Endothelial cell of umbilical vein (primary cell): ENCODE measurements around the gene KLK2. TPM values are rescaled to one million over a fixed set of nuclear protein-coding genes. Genes with fewer than 3 reads are reported as not detected.

Source experiments
- BruUV-seq: library from RNA; stranded (reverse); fragments of 400-500 nt; replicated peaks from 2 replicates; lab custom pipeline; 2021; lab: Mats Ljungman, UMichigan
- CTCF ChIA-PET: fragments of 300-600, 350-600 bp; sonication (Branson Sonifier 250); formaldehyde crosslinking; loops from one replicate; lab custom pipeline; 2021; ENCODE audit warnings: antibody characterized with exemption, inconsistent platforms; lab: Charles Lee
- POLR2A ChIA-PET: fragments of 300-600, 350-600 bp; sonication (Branson Sonifier 250); formaldehyde crosslinking; loops from one replicate; lab custom pipeline; 2021; ENCODE audit warnings: antibody characterized with exemption, inconsistent platforms; lab: Charles Lee
- DNase-seq: peaks from one replicate; pipeline ENCODE4 v3.0.0-alpha.2; 2011; ENCODE audit warnings: low read depth, low spot score
- FAIRE-seq: peaks from 2 replicates; lab custom pipeline; 2011; peaks lifted over from hg19 to GRCh38; lab: Jason Lieb, UNC
- H2AFZ ChIP-seq: 2 replicates; pipeline ENCODE4 v1.6.0; 2012; ENCODE audit warnings: low read depth, low read length, control low read depth, inconsistent platforms
- H3K27ac ChIP-seq: 2 replicates; pipeline ENCODE4 v1.5.1; 2011; ENCODE audit warnings: low read depth, mild to moderate bottlenecking, control low read depth, low read length, moderate library complexity; ENCODE audit not compliant: insufficient read depth
- H3K27me3 ChIP-seq, 2 experiments: 2 replicates each; pipeline versions ENCODE4 v1.6.0 to v1.6.1; 2011; ENCODE audit warnings: low read length in 2 of 2, mixed read lengths in 1 of 2; ENCODE audit not compliant: control insufficient read depth in 2 of 2, insufficient read depth in 2 of 2
- H3K36me3 ChIP-seq, 2 experiments: 2 replicates in 1 of 2; 3 replicates in 1 of 2; pipeline ENCODE4 v1.5.1; 2011; ENCODE audit warnings: low read length in 2 of 2, mild to moderate bottlenecking in 1 of 2, moderate library complexity in 1 of 2; ENCODE audit not compliant: control insufficient read depth in 2 of 2, insufficient read depth in 2 of 2; ENCODE audit errors: extremely low read depth in 1 of 2
- H3K4me1 ChIP-seq: 3 replicates; pipeline ENCODE4 v1.5.1; 2011; ENCODE audit warnings: mild to moderate bottlenecking, low read length; ENCODE audit not compliant: control insufficient read depth, insufficient read depth; ENCODE audit errors: extremely low read depth
- H3K4me2 ChIP-seq: 2 replicates; pipeline ENCODE4 v1.6.1; 2011; ENCODE audit warnings: low read length, control low read depth, mixed read lengths; ENCODE audit not compliant: insufficient read depth
- H3K4me3 ChIP-seq, 3 experiments: fragments of 200-600 bp in 1 of 3; sonication (generic), shearing (Covaris generic) in 1 of 3; replicated peaks in 1 of 3; 2 replicates each; pipeline ENCODE4 v1.5.1; 2011 to 2016; ENCODE audit warnings: control low read depth in 3 of 3, low read length in 3 of 3, mild to moderate bottlenecking in 2 of 3, inconsistent platforms in 1 of 3, low read depth in 1 of 3, moderate library complexity in 1 of 3; ENCODE audit not compliant: insufficient read depth in 1 of 3
- H3K79me2 ChIP-seq: 2 replicates; pipeline ENCODE4 v1.6.0; 2012; ENCODE audit warnings: low read length, inconsistent platforms; ENCODE audit not compliant: control insufficient read depth, insufficient read depth
- H3K9ac ChIP-seq: replicated peaks from 2 replicates; pipeline ENCODE3; 2011; ENCODE audit warnings: low read length, control low read depth; ENCODE audit not compliant: insufficient read depth; ENCODE audit errors: extremely low read depth
- H3K9me1 ChIP-seq: replicated peaks from 3 replicates; pipeline ENCODE4 v1.6.0; 2011; ENCODE audit warnings: mild to moderate bottlenecking, low read length; ENCODE audit not compliant: control insufficient read depth, insufficient read depth; ENCODE audit errors: extremely low read depth
- H3K9me3 ChIP-seq: replicated peaks from 2 replicates; pipeline ENCODE4 v1.5.1; 2012; ENCODE audit warnings: low read length, inconsistent platforms; ENCODE audit not compliant: control insufficient read depth, insufficient read depth
- H4K20me1 ChIP-seq: replicated peaks from 2 replicates; pipeline ENCODE3; 2011; ENCODE audit warnings: mild to moderate bottlenecking, low read length; ENCODE audit not compliant: control insufficient read depth, insufficient read depth; ENCODE audit errors: extremely low read depth
- EZH2 ChIP-seq: IDR thresholded peaks from 2 replicates; pipeline ENCODE4 v1.6.1; 2012; ENCODE audit warnings: borderline replicate concordance, low read depth, mild to moderate bottlenecking, moderate library complexity, low read length, inconsistent platforms; ENCODE audit not compliant: severe bottlenecking
- FOS ChIP-seq: IDR thresholded peaks from 2 replicates; pipeline ENCODE4 v1.6.1; 2011; ENCODE audit warnings: mild to moderate bottlenecking, low read length, moderate library complexity, borderline replicate concordance; ENCODE audit not compliant: insufficient read depth
- GATA2 ChIP-seq: IDR thresholded peaks from 2 replicates; pipeline ENCODE4 v1.7.0; 2011; ENCODE audit warnings: low read depth, mild to moderate bottlenecking, moderate library complexity, mixed read lengths, low read length; ENCODE audit not compliant: insufficient read length, insufficient read depth
- JUN ChIP-seq: IDR thresholded peaks from 2 replicates; pipeline ENCODE4 v1.6.1; 2011; ENCODE audit warnings: borderline replicate concordance, low read depth; ENCODE audit not compliant: insufficient read length, insufficient read depth
- MYC ChIP-seq: IDR thresholded peaks from one replicate; pipeline ENCODE4 v1.6.1; 2011; ENCODE audit warnings: mild to moderate bottlenecking, low read depth, low read length
- POLR2A ChIP-seq: IDR thresholded peaks from 2 replicates; pipeline ENCODE4 v1.6.1; 2012; ENCODE audit warnings: low read depth, mild to moderate bottlenecking, control low read depth, low read length
- POLR2AphosphoS5 ChIP-seq: IDR thresholded peaks from 2 replicates; pipeline ENCODE4 v1.6.1; 2012; ENCODE audit warnings: low read depth, mild to moderate bottlenecking, control low read depth, low read length, moderate library complexity; ENCODE audit not compliant: insufficient read depth
- dilution Hi-C: fragments of 300-500 bp; cut with MboI; formaldehyde crosslinking; loops from one replicate; pipeline ENCODE4 v1.15.0; 2019; ENCODE audit warnings: low sequenced_read_pairs; ENCODE audit not compliant: extremely low pct_ligation_motif_present
- intact Hi-C: fragments of 100-400 bp; cut with micrococcal nuclease; formaldehyde crosslinking; loops from one replicate; pipeline ENCODE4 v1.10.0; 2022
- polyA plus RNA-seq, 4 experiments: library from polyadenylated mRNA; depleted of rRNA in 3 of 4; stranded (reverse) in 3 of 4; unstranded in 1 of 4; fragments of >200 nt; gene quantifications; 2 replicates each; pipeline versions ENCODE4 v1.2.1 to v1.2.3, GENCODE V29; 2011 to 2012; ENCODE audit warnings: missing spikeins in 1 of 4
- total RNA-seq: library from RNA; stranded (reverse); gene quantifications from 2 replicates; pipeline ENCODE4 v1.2.3, GENCODE V29; 2021
- TF ChIP-seq, protein P1 (sequence below), 2 donors: IDR thresholded peaks; 1 replicate in 1 of 2; 2 replicates in 1 of 2; pipeline ENCODE4 v1.5.1; 2011; ENCODE audit warnings: low read length in 2 of 2, mild to moderate bottlenecking in 2 of 2, moderate library complexity in 2 of 2, control low read depth in 1 of 2, inconsistent platforms in 1 of 2, low read depth in 1 of 2; ENCODE audit not compliant: insufficient read depth in 1 of 2; ENCODE audit errors: extremely low read depth in 1 of 2
- TF ChIP-seq, protein P2 (sequence below): IDR thresholded peaks from 2 replicates; pipeline ENCODE4 v1.6.1; 2011; ENCODE audit not compliant: insufficient read depth, insufficient read length

KLK2 gene
- total and polyA plus RNA-seq, 2 donors (not counting 3 experiments of a cell fraction or from before 2014, with no cell fraction given) = not detected

DNA sequence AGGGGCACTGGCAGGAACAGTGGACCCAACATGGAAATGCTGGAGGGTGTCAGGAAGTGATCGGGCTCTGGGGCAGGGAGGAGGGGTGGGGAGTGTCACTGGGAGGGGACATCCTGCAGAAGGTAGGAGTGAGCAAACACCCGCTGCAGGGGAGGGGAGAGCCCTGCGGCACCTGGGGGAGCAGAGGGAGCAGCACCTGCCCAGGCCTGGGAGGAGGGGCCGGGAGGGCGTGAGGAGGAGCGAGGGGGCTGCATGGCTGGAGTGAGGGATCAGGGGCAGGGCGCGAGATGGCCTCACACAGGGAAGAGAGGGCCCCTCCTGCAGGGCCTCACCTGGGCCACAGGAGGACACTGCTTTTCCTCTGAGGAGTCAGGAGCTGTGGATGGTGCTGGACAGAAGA, 4.1 kb downstream of the KLK2 start:
- peaks cover 0 to 2% of the 10 kb centered on the region in 2 experiments for H3K27me3 ChIP-seq
- no peaks in the 10 kb centered on the region for H3K4me1 ChIP-seq
- CTCF ChIA-PET = no interaction called here
- POLR2A ChIA-PET = no interaction called here
- no peak overlapping the region for H3K27ac ChIP-seq
- H3K36me3 ChIP-seq = no peaks in the 10 kb centered on the region
- intact Hi-C loops (no loop called here), dilution Hi-C loops (no loop called here)
- no peak for FAIRE-seq
- H3K9me1 ChIP-seq = no peaks in the 10 kb centered on the region
- BruUV-seq = no TSS peak
- H3K4me3 ChIP-seq = no peak overlapping the region
- H3K9ac ChIP-seq = no peak overlapping the region
- TF ChIP-seq JUN (no peak), FOS (no peak), POLR2A (no peak), EZH2 (no peak), POLR2AphosphoS5 (no peak), MYC (no peak), GATA2 (no peak)
- TF ChIP-seq, protein P1, sequence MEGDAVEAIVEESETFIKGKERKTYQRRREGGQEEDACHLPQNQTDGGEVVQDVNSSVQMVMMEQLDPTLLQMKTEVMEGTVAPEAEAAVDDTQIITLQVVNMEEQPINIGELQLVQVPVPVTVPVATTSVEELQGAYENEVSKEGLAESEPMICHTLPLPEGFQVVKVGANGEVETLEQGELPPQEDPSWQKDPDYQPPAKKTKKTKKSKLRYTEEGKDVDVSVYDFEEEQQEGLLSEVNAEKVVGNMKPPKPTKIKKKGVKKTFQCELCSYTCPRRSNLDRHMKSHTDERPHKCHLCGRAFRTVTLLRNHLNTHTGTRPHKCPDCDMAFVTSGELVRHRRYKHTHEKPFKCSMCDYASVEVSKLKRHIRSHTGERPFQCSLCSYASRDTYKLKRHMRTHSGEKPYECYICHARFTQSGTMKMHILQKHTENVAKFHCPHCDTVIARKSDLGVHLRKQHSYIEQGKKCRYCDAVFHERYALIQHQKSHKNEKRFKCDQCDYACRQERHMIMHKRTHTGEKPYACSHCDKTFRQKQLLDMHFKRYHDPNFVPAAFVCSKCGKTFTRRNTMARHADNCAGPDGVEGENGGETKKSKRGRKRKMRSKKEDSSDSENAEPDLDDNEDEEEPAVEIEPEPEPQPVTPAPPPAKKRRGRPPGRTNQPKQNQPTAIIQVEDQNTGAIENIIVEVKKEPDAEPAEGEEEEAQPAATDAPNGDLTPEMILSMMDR (IDR thresholded peaks at IDR 0.05; ENCODE audit: extremely low read depth in 1 of 2, insufficient read depth in 1 of 2, low read depth in 1 of 2, low read length in 2 of 2) = no peak
- TF ChIP-seq, protein P2, sequence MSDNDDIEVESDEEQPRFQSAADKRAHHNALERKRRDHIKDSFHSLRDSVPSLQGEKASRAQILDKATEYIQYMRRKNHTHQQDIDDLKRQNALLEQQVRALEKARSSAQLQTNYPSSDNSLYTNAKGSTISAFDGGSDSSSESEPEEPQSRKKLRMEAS = no peak
- no peaks in the 10 kb centered on the region for H3K9me3 ChIP-seq
- no peak for DNase-seq
- H2AFZ ChIP-seq = no peak overlapping the region
- no peak overlapping the region for H3K4me2 ChIP-seq
- no peaks in the 10 kb centered on the region for H3K79me2 ChIP-seq
- no peaks in the 10 kb centered on the region for H4K20me1 ChIP-seq
